ENCODE results near the gene PDSS2.
"Not testable (repeated sequence)": the region's sequence is repeated elsewhere in the genome, so short reads cannot be mapped to it uniquely, and the experiment has no call there.

PDSS2 gene

DNA sequence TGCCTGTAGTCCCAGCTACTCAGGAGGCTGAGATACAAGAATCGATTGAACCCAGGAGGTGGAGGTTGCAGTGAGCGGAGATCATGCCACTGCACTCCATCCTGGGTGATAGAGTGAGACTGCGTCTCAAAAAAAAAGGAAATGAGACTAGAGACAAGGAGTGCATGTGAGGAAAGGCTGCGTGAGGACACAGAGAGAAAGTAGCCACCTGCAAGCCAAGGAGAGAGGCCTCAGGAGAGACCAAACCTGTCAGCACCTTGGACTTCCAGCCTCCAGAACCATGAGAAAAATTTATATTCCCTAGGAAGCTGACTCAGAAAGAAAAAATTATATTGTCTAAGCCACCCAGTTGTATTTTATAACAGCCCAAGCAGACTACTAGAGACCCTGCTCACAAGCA is 336.6 kb downstream of the PDSS2 start:
- no peak for DNase-seq (ENCODE audit: low read depth in 2 of 2, low spot score in 1 of 2)

DNA sequence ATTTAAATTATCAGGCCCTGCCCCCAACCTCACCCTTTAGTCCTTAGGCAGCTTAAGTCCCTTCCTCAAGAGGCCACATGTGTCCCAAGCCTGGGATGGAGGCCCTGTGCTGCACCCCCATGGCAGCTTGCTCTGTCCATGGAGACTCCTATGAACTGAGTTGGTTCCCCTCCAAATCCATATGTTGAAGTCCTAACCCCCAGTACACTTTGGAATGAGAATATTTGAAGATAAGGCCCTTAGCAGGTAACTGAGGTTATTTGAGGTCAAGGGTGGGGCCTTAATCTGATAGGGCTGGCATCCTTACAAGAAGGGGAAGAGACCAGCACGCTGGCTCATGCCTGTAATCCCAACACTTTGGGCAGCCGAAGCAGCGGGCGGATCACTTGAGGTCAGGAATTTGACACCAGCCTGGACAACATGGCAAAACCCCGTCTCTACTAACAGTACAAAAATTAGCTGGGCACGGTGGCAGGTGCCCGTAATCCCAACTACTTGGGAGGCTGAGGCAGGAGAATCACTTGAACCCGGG is 337.3 kb downstream of the PDSS2 start:
- no peak for DNase-seq (ENCODE audit: low read depth in 2 of 2, low spot score in 1 of 2)

DNA sequence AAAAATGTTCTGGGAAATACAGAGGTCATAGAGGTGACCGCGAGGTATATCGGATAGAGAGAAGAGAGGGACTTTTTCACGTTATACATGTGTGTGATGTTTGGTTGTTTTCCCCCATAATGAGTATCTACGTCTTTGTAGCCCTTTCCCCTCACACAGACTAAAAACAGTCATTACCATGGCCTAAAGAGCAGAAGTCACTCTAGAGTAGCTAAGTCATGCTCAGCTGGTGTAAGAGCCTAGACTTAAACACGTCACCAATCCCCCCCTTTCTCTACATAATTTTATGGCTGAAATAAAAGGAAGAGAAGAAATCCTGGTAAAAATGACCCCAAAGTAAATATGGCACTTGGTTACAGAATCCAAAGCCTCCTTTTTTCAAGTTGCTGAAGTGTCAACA is 338.1 kb downstream of the PDSS2 start:
- no peak for DNase-seq (ENCODE audit: low read depth in 2 of 2, low spot score in 1 of 2)

DNA sequence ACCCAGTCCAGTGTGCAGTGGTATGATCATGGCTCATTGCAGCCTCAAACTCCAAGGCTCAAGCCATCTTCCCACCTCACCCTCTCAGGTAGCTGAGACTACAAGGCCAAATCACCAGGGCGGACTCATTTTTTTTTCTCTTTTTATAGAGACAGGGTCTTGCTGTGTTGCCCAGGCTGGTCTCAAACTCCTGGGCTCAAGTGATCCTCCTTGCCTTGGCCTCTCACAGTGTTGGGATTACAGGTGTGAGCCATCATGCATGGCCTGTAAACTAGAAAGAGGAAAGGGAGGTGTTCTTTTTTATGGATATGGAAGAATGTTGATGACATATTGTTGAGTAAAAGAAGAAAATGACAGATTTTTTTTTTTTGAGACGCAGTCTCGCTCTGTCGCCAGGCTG is 339.0 kb downstream of the PDSS2 start:
- DNase-seq (ENCODE audit: low read depth in 2 of 2, low spot score in 1 of 2), result no peak

DNA sequence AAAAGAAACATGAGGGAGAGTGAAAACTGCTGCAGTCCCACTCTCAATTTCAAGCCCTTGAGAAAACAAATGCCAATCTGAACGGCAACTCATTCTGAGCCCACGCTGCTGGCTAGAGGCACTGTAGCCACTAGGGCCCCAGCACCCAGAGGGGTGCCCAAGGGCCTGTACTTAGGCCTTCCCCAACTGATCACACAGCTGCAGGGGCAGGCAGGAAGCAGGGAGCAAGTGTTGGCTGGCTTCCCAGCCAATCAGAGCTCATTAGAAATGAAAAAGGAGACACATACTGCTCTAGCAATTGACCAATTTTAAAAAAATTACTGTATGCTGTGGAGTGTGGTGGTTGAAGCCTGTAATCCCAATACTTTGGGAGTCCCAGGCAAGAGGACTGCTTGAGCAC is 340.4 kb downstream of the PDSS2 start:
- no peak for DNase-seq (ENCODE audit: low read depth in 2 of 2, low spot score in 1 of 2)

DNA sequence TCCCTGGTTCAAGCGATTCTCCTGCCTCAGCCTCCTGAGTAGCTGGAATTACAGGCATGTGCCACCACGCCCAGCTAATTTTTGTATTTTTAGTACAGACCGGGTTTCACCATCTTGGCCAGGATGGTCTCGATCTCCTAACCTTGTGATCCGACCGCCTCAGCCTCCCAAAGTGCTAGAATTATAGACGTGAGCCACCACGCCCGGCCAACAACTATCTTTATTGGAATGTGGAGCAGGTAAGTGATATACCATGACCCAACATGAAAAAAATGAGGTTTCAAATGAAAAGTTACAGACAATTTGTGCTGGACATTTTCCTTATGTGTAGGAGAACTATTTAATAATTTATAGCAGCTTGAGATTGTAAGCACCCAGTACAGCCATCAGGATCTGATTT is 340.8 kb downstream of the PDSS2 start:
- DNase-seq (ENCODE audit: low read depth in 2 of 2, low spot score in 1 of 2), result not testable (repeated sequence)

DNA sequence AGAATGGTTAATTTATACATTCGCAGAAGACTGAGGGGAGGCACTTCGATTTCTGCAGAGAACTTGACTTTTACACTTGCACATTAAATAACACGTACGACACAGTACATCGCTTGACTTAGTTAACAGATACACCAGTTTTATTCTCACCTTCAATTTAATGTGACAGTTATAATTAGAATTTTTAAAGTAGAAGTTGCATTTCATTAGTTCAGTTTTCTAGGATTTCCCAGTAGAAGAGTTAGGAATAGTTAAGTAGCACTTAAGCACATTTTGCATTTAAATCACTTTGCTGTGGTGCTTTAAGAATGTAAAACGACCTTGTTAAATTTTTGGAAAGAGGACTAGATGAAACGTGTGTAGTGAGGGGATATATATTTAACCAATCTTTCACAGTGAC is 342.4 kb downstream of the PDSS2 start:
- no peak for DNase-seq (ENCODE audit: low read depth in 2 of 2, low spot score in 1 of 2)

DNA sequence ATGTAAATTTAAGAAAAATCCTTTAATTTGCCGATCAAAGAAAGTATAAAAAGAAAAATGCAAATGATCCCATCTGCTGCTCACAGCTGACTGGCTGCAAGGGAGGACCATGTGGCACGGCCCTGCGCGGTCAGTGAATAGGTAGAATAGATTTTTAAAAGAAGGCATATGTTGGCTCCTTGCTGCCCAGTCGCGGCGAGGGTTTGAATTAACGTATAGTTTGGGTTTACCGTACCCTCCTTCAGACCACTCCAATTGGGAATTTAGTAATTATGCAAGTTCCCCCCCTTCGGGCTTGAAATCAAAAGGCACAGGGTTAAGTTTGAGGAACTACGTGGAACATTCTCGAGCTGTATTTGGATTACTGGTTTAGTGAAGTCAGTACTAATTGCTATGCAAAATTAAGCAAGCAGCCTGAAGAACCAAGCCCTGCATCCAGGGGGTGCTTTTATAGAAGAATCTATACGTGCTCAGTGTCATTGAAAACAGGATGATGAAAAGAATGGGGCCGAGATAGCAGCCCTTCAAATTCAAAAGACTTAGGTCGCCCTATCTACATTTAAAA is 343.0 kb downstream of the PDSS2 start:
- no peak for DNase-seq (ENCODE audit: low read depth in 2 of 2, low spot score in 1 of 2)

DNA sequence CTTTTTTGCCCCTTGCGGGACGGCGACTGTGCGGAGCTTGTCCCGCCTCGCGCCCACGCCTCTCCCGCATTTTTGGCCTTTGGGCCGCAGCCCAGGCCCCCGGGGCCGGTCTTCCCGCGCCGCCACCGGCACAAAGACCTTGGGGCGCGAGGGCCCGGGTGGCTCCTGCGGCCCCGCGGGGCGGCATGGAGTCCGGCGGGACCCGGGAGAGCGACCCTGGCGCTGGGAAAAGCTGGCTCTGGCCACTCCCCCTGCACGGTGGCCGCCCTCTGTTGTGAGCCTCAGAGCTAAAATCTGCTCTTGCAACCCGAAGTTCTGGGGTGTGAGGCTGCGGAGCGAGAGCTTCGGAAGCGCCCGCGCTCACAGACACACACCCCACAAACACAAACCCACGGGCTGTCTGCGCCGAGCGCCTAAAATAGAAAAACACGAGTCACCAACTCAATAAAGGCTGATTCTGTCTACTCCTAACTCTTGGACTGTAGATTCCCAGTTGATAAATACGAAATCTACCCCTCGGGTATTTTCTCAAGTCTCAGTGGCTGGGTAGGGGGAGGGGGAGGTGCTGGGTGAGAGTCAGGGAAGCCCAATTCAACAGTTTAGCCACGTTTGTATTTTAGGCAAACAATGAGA is 343.6 kb downstream of the PDSS2 start:
- DNase-seq (ENCODE audit: low read depth in 2 of 2, low spot score in 1 of 2), result peak in 1 of 2 donors; percentile 9

DNA sequence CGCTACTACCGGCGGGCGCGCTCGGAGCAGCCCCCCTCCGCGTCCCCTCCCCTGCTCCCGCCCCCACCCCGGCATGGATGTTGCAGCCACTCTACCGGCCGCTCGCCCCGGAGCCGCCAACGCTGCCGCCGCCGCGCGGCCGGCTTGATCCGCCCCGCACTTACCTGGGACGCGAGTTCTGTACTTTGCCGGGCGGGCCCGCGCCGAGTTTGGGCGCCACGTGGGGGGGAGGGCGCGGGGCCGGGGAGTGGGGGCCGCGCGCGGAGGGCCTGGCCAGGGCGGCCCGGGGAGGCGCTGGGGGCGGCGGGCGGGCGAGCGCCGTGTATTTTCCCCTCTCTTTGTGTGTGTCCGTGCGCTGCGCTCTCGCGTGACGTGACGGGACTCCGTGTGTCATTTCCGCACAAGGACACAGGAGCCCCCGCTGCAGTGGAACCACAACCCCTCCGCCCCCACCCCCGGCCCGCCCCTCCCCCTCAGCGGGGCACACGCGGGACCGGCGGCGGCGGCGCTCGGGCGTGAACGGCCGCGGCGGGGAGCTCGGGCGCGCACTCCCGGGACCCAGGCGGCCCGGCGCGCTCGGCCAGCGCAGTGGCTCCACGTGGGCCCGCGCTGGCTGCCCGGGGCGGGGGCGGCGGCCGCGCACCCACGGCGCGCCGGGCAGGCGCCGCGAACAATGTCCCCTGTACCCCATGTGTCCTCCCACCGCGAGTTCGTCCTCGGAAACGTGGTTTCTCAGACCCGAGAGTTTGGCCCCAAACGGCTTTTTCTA is 344.3 kb downstream of the PDSS2 start, which contains the start of gene BEND3:
Gene BEND3 (minus strand): TSS at position 590 of the 769 bp plus-strand sequence. CDS start 16,230 bp downstream, outside the sequence.
- DNase-seq (ENCODE audit: low read depth in 2 of 2, low spot score in 1 of 2), result peak; percentile 29 to 51

DNA sequence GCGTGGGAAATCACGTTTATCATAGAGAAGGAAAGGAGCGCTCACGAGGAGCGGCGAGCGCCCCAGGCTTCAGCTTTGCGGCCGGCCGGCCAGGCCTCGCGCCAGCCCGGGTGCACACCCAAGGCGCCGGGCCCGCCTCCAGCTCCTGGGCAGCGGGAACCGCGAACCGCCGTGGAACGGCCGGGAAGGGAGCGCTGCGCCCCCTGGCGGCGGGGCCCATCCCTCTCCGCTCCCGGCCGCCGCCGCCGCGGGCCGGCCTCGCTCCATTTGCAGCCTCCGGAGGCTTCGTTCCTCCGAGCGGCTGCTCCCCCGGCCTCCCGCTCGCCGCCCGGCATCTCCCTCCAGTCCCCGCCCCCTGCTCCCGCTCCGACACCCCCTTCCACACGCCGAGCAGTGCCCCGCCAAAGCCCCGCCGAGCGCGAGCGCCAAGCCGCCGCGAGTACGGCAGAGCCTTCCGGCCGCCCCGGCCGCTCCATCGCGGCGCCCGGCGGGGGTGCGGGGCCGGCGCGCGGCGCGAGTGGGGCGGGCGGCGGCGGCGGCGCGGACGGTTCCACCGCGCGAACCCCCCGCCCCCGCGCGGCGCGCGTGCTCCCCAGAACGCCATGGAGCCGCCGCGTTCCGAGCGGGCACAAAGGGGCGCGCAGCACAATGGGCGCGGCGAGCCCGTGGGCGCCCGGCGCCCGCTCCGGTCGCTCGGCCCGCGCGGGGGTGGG is 345.0 kb downstream of the PDSS2 start:
- DNase-seq (ENCODE audit: low read depth in 2 of 2, low spot score in 1 of 2), result peak; percentile 27 to 38

DNA sequence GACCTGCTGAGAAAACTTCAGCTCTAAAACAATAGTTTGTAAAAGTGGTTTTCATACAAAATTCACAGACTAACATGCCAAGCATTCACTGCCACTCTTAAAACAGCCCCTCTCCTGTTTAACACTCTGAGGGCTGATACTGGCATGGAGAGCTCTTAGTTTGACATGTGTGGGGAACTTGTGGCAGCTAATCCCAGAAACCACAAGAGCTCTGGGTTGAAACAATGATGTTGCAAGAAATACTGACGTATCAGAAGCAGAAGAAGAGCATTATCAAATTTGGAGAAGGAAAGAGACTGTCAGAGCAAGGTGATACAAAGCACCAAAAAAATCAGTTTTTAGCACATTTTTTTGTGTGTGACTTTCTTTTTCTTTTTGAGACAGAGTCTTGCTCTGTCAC is 349.2 kb downstream of the PDSS2 start:
- DNase-seq (ENCODE audit: low read depth in 2 of 2, low spot score in 1 of 2), result no peak

DNA sequence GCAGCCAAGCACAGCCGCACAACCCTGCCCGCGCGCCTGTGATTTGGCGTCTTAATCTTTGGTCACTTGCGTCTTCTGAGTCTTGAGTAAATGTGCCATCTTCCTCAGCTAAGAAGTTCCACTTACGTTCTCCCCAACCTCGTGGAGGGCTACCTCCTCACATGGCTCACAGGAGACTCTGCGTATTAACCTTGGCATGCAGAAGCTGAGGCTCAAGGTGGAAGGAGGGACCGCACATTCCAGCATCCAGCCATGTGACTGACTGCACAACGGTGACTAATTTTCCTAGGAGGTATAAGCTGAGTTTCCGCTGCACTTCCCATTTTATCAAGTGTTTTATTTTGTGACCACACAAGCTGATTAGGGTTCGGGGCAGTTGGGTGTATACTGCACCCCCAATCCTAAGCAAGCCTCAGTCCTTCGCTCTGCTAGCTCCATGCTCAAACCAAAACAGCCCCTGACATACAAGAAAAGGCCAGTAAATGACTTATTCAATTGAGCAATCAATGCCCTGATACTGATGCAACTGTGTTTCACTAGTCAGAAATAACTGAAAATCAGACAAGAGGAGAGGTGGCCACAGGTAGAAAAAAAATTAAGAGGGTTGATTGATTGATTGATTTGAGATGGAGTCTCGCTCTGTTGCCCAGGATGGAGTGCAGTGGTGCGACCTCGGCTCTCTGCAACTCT is 351.0 kb downstream of the PDSS2 start:
- DNase-seq (ENCODE audit: low read depth in 2 of 2, low spot score in 1 of 2), result no peak

DNA sequence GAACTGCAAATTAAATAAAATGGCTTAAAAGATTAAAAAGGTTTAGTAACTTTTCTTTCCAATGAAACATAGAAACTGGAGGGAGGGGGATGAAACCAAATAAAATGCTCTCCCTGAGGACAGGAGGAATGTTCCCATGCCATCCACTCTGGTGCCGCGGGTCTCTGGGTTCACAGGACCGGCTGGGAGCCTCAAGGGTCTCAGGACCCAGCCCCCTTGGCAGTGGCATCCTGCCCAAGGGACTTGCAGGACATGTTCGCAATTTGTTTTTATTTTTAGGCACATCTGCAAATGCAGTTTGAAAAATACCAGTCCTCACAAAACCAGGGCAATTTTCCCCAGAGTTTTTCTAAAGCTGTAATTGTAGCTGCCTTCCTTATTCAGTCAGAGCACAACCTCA is 351.6 kb downstream of the PDSS2 start:
- DNase-seq (ENCODE audit: low read depth in 2 of 2, low spot score in 1 of 2), result no peak

DNA sequence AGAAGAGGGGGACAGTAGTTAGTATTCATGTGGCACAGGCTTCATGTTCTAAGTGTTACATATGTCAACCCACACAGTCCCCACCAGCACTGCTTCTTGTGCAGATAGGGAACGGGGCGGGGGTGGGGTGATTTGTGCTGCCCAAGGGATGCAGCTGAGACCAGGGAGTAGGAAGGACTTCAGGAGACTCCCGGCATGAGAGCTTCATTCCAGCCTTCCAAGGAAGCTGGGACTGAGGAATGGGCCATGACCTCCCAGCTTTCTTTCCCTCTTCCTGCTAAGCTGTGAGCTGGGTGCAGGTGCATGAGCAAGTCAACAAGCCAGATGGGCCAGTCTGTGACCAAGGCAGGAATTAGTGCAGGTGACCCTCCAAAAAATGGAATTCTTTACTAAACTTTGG is 353.2 kb downstream of the PDSS2 start:
- DNase-seq (ENCODE audit: low read depth in 2 of 2, low spot score in 1 of 2), result no peak

DNA sequence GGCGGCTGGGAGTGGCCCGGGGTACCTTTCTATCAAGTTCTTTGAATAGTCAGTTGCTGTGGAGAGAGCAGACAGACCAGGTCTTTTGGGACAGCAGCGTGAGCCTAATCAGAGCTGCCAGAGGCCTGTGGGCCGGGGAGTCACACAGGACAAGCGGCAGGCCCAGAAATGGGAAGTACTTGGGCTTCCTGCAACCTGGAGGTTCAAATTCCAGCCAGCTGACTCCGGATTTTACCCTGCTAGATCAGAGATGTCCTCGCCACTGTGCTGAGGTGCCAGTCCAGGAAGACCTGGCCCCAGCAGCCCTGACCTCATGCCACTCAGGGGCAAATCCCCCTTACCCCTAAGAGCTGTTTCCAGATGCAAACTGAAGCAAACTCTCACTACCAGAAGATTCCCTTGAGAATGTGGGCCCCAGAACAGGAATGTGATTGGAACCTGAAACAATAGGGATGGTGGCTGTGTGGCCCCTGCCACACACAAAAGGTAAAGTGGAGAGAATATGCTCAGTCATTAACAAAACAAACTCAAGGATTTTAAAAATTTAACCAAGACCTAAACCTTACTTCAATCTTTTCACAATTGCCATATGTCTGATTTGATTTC is 353.8 kb downstream of the PDSS2 start:
- DNase-seq (ENCODE audit: low read depth in 2 of 2, low spot score in 1 of 2), result no peak

DNA sequence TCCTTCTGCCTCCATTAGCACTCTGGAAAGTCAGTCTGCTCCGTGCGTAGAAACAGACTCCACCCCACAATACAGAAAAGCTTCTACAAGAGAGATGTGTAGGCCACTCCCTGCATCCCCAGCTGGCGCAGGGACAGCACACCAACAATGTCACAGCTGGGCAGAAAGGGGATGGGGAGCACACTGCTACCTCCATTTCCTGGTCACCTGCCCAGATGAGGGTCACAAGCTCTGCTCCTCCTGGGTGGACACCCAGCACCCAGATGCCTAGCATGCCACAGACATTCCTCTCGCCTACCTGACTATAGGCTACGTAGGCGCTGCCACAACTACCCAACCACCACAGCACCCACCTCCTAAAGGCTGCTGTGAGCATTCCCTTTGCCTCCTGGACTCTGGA is 356.3 kb downstream of the PDSS2 start:
- no peak for DNase-seq (ENCODE audit: low read depth in 2 of 2, low spot score in 1 of 2)
